ENCODE data around the gene POFUT2.

The POFUT2 gene

GRCh38 chr21:45329261-45330074 is 41.8 kb upstream of the POFUT2 start:
- no peak overlapping the region for H3K4me3 Mint-ChIP-seq
- no peaks in the 10 kb centered on the region for H3K27me3 Mint-ChIP-seq
- intact Hi-C loops (cut with micrococcal nuclease) = no loop called here
- H3K27ac Mint-ChIP-seq = no peak overlapping the region
- H3K4me1 Mint-ChIP-seq (ENCODE audit: low read depth) = no peaks in the 10 kb centered on the region
- H3K36me3 Mint-ChIP-seq (ENCODE audit: low read depth) = no peaks in the 10 kb centered on the region
- H3K9me3 Mint-ChIP-seq = no peaks in the 10 kb centered on the region

GRCh38 chr21:45328198-45329091 is 40.8 kb upstream of the POFUT2 start:
- Mint-ChIP-seq H3K36me3 (ENCODE audit: low read depth) (no peaks in the 10 kb centered on the region), H3K9me3 (no peaks in the 10 kb centered on the region), H3K27ac (no peak overlapping the region), H3K4me1 (ENCODE audit: low read depth) (no peaks in the 10 kb centered on the region), H3K27me3 (no peaks in the 10 kb centered on the region), H3K4me3 (no peak overlapping the region)
- intact Hi-C loops (cut with micrococcal nuclease) = no loop called here

- Mint-ChIP-seq H3K27ac (no peak overlapping the region), H3K27me3 (peaks cover 4% of the 10 kb centered on the region), H3K36me3 (ENCODE audit: low read depth) (no peaks in the 10 kb centered on the region), H3K4me3 (no peak overlapping the region), H3K9me3 (no peaks in the 10 kb centered on the region), H3K4me1 (ENCODE audit: low read depth) (no peaks in the 10 kb centered on the region)
- intact Hi-C loops (cut with micrococcal nuclease) = no loop called here
These were observed 39.9 kb upstream of the POFUT2 start for GRCh38 chr21:45327441-45328197.

GRCh38 chr21:45326891-45327440 is 39.3 kb upstream of the POFUT2 start:
- H3K27me3 Mint-ChIP-seq = peaks cover 7% of the 10 kb centered on the region
- intact Hi-C loops (cut with micrococcal nuclease) = no loop called here
- no peak overlapping the region for H3K4me3 Mint-ChIP-seq
- no peaks in the 10 kb centered on the region for H3K36me3 Mint-ChIP-seq (ENCODE audit: low read depth)
- H3K9me3 Mint-ChIP-seq = no peaks in the 10 kb centered on the region
- no peak overlapping the region for H3K27ac Mint-ChIP-seq
- no peaks in the 10 kb centered on the region for H3K4me1 Mint-ChIP-seq (ENCODE audit: low read depth)

- Mint-ChIP-seq H3K36me3 (ENCODE audit: low read depth) (no peaks in the 10 kb centered on the region), H3K4me1 (ENCODE audit: low read depth) (no peaks in the 10 kb centered on the region), H3K4me3 (no peak overlapping the region), H3K27ac (no peak overlapping the region), H3K27me3 (peaks cover 7% of the 10 kb centered on the region), H3K9me3 (no peaks in the 10 kb centered on the region)
- intact Hi-C loops (cut with micrococcal nuclease) = no loop called here
These were observed 38.6 kb upstream of the POFUT2 start for GRCh38 chr21:45326169-45326851.

GRCh38 chr21:45325206-45326168 is 37.8 kb upstream of the POFUT2 start:
- no peaks in the 10 kb centered on the region for H3K4me1 Mint-ChIP-seq (ENCODE audit: low read depth)
- H3K9me3 Mint-ChIP-seq = no peaks in the 10 kb centered on the region
- no peak overlapping the region for H3K27ac Mint-ChIP-seq
- no peak overlapping the region for H3K4me3 Mint-ChIP-seq
- H3K27me3 Mint-ChIP-seq = peaks cover 7% of the 10 kb centered on the region
- intact Hi-C loops (cut with micrococcal nuclease) = no loop called here
- H3K36me3 Mint-ChIP-seq (ENCODE audit: low read depth) = no peaks in the 10 kb centered on the region

GRCh38 chr21:45324489-45325205 is 37.0 kb upstream of the POFUT2 start:
- H3K27ac Mint-ChIP-seq = no peak overlapping the region
- no peak overlapping the region for H3K4me3 Mint-ChIP-seq
- peaks cover 7% of the 10 kb centered on the region for H3K27me3 Mint-ChIP-seq
- H3K4me1 Mint-ChIP-seq (ENCODE audit: low read depth) = no peaks in the 10 kb centered on the region
- no peaks in the 10 kb centered on the region for H3K9me3 Mint-ChIP-seq
- intact Hi-C loops (cut with micrococcal nuclease) = no loop called here
- no peaks in the 10 kb centered on the region for H3K36me3 Mint-ChIP-seq (ENCODE audit: low read depth)

GRCh38 chr21:45323487-45324311 is 36.0 kb upstream of the POFUT2 start:
- intact Hi-C loops (cut with micrococcal nuclease) = no loop called here
- Mint-ChIP-seq H3K4me3 (no peak overlapping the region), H3K27ac (no peak overlapping the region), H3K36me3 (ENCODE audit: low read depth) (no peaks in the 10 kb centered on the region), H3K27me3 (peaks cover 9% of the 10 kb centered on the region), H3K9me3 (no peaks in the 10 kb centered on the region), H3K4me1 (ENCODE audit: low read depth) (no peaks in the 10 kb centered on the region)

GRCh38 chr21:45322960-45323461 is 35.3 kb upstream of the POFUT2 start:
- Mint-ChIP-seq H3K9me3 (no peaks in the 10 kb centered on the region), H3K4me3 (no peak overlapping the region), H3K27ac (no peak overlapping the region), H3K4me1 (ENCODE audit: low read depth) (no peaks in the 10 kb centered on the region), H3K36me3 (ENCODE audit: low read depth) (no peaks in the 10 kb centered on the region), H3K27me3 (peaks cover 9% of the 10 kb centered on the region)
- intact Hi-C loops (cut with micrococcal nuclease) = no loop called here

GRCh38 chr21:45322231-45322959 is 34.7 kb upstream of the POFUT2 start:
- H3K36me3 Mint-ChIP-seq (ENCODE audit: low read depth) = no peaks in the 10 kb centered on the region
- no peaks in the 10 kb centered on the region for H3K4me1 Mint-ChIP-seq (ENCODE audit: low read depth)
- no peak overlapping the region for H3K27ac Mint-ChIP-seq
- intact Hi-C loops (cut with micrococcal nuclease) = no loop called here
- no peak overlapping the region for H3K4me3 Mint-ChIP-seq
- no peaks in the 10 kb centered on the region for H3K9me3 Mint-ChIP-seq
- H3K27me3 Mint-ChIP-seq = peaks cover 9% of the 10 kb centered on the region
